ENCODE measurements around the gene IDH3A. TPM values are rescaled to one million over a fixed set of nuclear protein-coding genes. Genes with fewer than 3 reads are reported as not detected.

IDH3A gene
- total RNA-seq, 1 experiment from 2014 or later: 87.1 TPM

GRCh38 chr15:78164010-78164409, 14.8 kb downstream of the IDH3A start:
- no peak for DNase-seq (ENCODE audit: low read depth)

GRCh38 chr15:78167227-78167888, 18.2 kb downstream of the IDH3A start:
- no peak for DNase-seq (ENCODE audit: low read depth)

GRCh38 chr15:78168608-78169007, 19.4 kb downstream of the IDH3A start:
- no peak for DNase-seq (ENCODE audit: low read depth)

GRCh38 chr15:78170848-78171773, 21.9 kb downstream of the IDH3A start:
- no peak for DNase-seq (ENCODE audit: low read depth)

GRCh38 chr15:78171864-78172472, 22.8 kb downstream of the IDH3A start:
- DNase-seq (ENCODE audit: low read depth): no peak

GRCh38 chr15:78174401-78174800, 25.2 kb downstream of the IDH3A start:
- DNase-seq (ENCODE audit: low read depth): no peak

GRCh38 chr15:78175330-78175729, 26.2 kb downstream of the IDH3A start:
- DNase-seq (ENCODE audit: low read depth): no peak

- DNase-seq (ENCODE audit: low read depth): peak; percentile 18
Observed at GRCh38 chr15:78177447-78177873, 28.3 kb downstream of the IDH3A start.

- peak; percentile 52 for DNase-seq (ENCODE audit: low read depth)
Observed at GRCh38 chr15:78178064-78178463, 28.9 kb downstream of the IDH3A start.

GRCh38 chr15:78179286-78179840, 30.2 kb downstream of the IDH3A start:
- DNase-seq (ENCODE audit: low read depth): no peak

GRCh38 chr15:78179906-78180305, 30.7 kb downstream of the IDH3A start:
- DNase-seq (ENCODE audit: low read depth): no peak

- DNase-seq (ENCODE audit: low read depth): no peak
Observed at GRCh38 chr15:78182336-78182700, 33.2 kb downstream of the IDH3A start.

GRCh38 chr15:78182821-78183220, 33.7 kb downstream of the IDH3A start:
- DNase-seq (ENCODE audit: low read depth): no peak

- DNase-seq (ENCODE audit: low read depth): no peak
Observed at GRCh38 chr15:78192826-78193594, 43.8 kb downstream of the IDH3A start.

- DNase-seq (ENCODE audit: low read depth): no peak
Observed at GRCh38 chr15:78193731-78194567, 44.8 kb downstream of the IDH3A start.

GRCh38 chr15:78194568-78194925, 45.4 kb downstream of the IDH3A start:
- no peak for DNase-seq (ENCODE audit: low read depth)

- DNase-seq (ENCODE audit: low read depth): no peak
Observed at GRCh38 chr15:78195735-78196201, 46.6 kb downstream of the IDH3A start.

GRCh38 chr15:78197632-78198031, 48.5 kb downstream of the IDH3A start:
- no peak for DNase-seq (ENCODE audit: low read depth)

- DNase-seq (ENCODE audit: low read depth): no peak
Observed at GRCh38 chr15:78200276-78200930, 51.2 kb downstream of the IDH3A start.
